C4-2B (cell line): ENCODE data around the gene MFAP3L.

ENCODE experiments used
- H3K27ac ChIP-seq: fragments of 450-650 bp; 2 replicates; pipeline ENCODE4 v1.5.1; 2017
- CTCF ChIP-seq: fragments of 450-650 bp; conservative IDR thresholded peaks from 2 replicates; pipeline ENCODE4 v1.5.1; 2017; ENCODE audit warnings: mild to moderate bottlenecking
- ZFX ChIP-seq: fragments of 450-650 bp; IDR thresholded peaks from 2 replicates; pipeline ENCODE4 v1.6.1; 2017

MFAP3L gene

GRCh38 chr4:170005472-170005871, 20.7 kb downstream of the MFAP3L start:
- TF ChIP-seq CTCF (no peak), ZFX (no peak)
- no peak overlapping the region for H3K27ac ChIP-seq

GRCh38 chr4:170004651-170005295, 21.4 kb downstream of the MFAP3L start:
- no peak for TF ChIP-seq CTCF
- TF ChIP-seq ZFX, result no peak
- no peak overlapping the region for H3K27ac ChIP-seq

GRCh38 chr4:170003071-170004070, 22.8 kb downstream of the MFAP3L start:
- TF ChIP-seq ZFX (no peak), CTCF (no peak)
- H3K27ac ChIP-seq, result no peak overlapping the region

- TF ChIP-seq ZFX, result no peak
- no peak for TF ChIP-seq CTCF
- H3K27ac ChIP-seq, result no peak overlapping the region
Observed at GRCh38 chr4:170001745-170002267, 24.4 kb downstream of the MFAP3L start.

GRCh38 chr4:170001011-170001744, 25.0 kb downstream of the MFAP3L start:
- no peak overlapping the region for H3K27ac ChIP-seq
- TF ChIP-seq CTCF, result no peak
- no peak for TF ChIP-seq ZFX

- TF ChIP-seq CTCF, result no peak
- TF ChIP-seq ZFX, result no peak
- no peak overlapping the region for H3K27ac ChIP-seq
Observed at GRCh38 chr4:169999923-170000322, 26.3 kb downstream of the MFAP3L start.
